ENCODE results near the gene TFF2. TPM values are rescaled to one million over a fixed set of nuclear protein-coding genes. Genes with fewer than 3 reads are reported as not detected.

Gene TFF2
- total RNA-seq, 3 donors from 2014 or later (not counting 1 experiment from before 2014, with no cell fraction given), result not detected

GRCh38 chr21:42350318-42350910 is 380 bp downstream of the TFF2 start:
- intact Hi-C loops (cut with micrococcal nuclease), result no loop called here
- DNase-seq, result no peak

DNA sequence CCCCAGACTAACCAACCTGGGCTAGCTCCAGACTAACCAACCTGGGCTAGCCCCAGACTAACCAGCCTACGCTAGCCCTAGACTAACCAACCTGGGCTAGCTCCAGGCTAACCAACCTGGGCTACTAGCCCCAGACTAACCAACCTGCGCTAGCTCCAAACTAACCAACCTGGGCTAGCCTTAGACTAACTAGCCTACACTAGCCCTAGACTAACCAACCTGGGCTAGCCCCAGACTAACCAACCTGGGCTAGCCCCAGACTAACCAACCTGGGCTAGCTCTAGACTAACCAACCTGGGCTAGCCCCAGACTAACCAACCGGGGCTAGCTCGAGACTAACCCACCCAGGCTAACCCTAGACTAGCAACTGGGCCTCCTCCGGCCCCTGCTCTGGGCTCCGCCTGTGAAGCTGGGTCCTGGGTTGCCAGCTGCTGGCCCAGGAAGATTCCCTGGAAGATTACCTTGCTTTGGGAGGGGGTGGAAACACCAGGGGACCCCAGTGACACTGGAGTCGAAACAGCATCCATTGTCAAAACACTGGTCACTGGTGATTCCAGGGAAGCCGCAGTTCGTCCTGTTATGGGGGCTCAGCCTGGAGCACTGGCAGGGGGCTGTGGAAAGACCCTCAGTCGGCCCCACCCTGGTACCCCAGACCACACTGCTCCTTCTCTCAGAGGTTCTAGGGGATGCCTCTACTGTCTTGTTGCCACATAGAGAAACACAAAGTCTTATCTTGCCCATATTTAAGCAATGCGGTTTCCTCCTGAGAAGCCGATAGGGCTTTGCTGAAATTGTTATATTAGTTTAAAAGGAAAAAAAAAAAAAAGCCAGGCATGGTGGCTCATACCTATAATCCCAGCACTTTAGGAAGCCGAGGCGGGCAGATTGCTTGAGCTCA is 1.1 kb downstream of the TFF2 start:
- no peaks in the 10 kb centered on the region for H3K4me1 ChIP-seq (ENCODE audit: control insufficient read depth, insufficient read depth, low read length)
- no peaks in the 10 kb centered on the region for H3K36me3 ChIP-seq (ENCODE audit: control insufficient read depth, insufficient read depth, low read length)
- H3K36me3 Mint-ChIP-seq, result peaks cover 5% of the 10 kb centered on the region
- no peak overlapping the region for H3K27ac ChIP-seq (ENCODE audit: low read length)
- TF ChIP-seq, protein P1, sequence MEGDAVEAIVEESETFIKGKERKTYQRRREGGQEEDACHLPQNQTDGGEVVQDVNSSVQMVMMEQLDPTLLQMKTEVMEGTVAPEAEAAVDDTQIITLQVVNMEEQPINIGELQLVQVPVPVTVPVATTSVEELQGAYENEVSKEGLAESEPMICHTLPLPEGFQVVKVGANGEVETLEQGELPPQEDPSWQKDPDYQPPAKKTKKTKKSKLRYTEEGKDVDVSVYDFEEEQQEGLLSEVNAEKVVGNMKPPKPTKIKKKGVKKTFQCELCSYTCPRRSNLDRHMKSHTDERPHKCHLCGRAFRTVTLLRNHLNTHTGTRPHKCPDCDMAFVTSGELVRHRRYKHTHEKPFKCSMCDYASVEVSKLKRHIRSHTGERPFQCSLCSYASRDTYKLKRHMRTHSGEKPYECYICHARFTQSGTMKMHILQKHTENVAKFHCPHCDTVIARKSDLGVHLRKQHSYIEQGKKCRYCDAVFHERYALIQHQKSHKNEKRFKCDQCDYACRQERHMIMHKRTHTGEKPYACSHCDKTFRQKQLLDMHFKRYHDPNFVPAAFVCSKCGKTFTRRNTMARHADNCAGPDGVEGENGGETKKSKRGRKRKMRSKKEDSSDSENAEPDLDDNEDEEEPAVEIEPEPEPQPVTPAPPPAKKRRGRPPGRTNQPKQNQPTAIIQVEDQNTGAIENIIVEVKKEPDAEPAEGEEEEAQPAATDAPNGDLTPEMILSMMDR (IDR thresholded peaks at IDR 0.05), result no peak
- no peaks in the 10 kb centered on the region for H3K27me3 ChIP-seq (ENCODE audit: control insufficient read depth, insufficient read depth, low read length)
- peaks cover 14 to 24% of the 10 kb centered on the region in 2 donors for H3K27me3 Mint-ChIP-seq (ENCODE audit: low read depth in 2 of 2)
- WGBS (ENCODE audit: insufficient coverage), result 86% methylated on average over 12 of the region's 14 CpGs
- no peak overlapping the region for H3K4me3 ChIP-seq (ENCODE audit: low read length)
- intact Hi-C loops (cut with micrococcal nuclease), result no loop called here
- ATAC-seq (no peak), DNase-seq (no peak)
- H3K4me1 Mint-ChIP-seq, result no peaks in the 10 kb centered on the region
- peaks cover 0 to 4% of the 10 kb centered on the region in 2 donors for H3K9me3 Mint-ChIP-seq
- H3K27ac Mint-ChIP-seq, result no peak overlapping the region
- H3K4me3 Mint-ChIP-seq, result no peak overlapping the region
- peaks cover 3% of the 10 kb centered on the region for H3K9me3 ChIP-seq (ENCODE audit: control insufficient read depth, insufficient read depth, low read length)

More at GRCh38 chr21:42350318-42350910, 380 bp downstream of the TFF2 start:
- Mint-ChIP-seq H3K4me3 (no peak overlapping the region), H3K27me3 (ENCODE audit: low read depth in 2 of 2) (peaks cover 20 to 32% of the 10 kb centered on the region in 2 donors), H3K36me3 (peaks cover 11% of the 10 kb centered on the region), H3K9me3 (peaks cover 0 to 6% of the 10 kb centered on the region in 2 donors), H3K27ac (no peak overlapping the region), H3K4me1 (no peaks in the 10 kb centered on the region)
- Histone ChIP-seq H3K36me3 (ENCODE audit: control insufficient read depth, insufficient read depth, low read length) (no peaks in the 10 kb centered on the region), H3K4me3 (ENCODE audit: low read length) (no peak overlapping the region), H3K9me3 (ENCODE audit: control insufficient read depth, insufficient read depth, low read length) (peaks cover 3% of the 10 kb centered on the region), H3K4me1 (ENCODE audit: control insufficient read depth, insufficient read depth, low read length) (no peaks in the 10 kb centered on the region), H3K27ac (ENCODE audit: low read length) (no peak overlapping the region), H3K27me3 (ENCODE audit: control insufficient read depth, insufficient read depth, low read length) (no peaks in the 10 kb centered on the region)
- no peak for ATAC-seq
- TF ChIP-seq, protein P1 (IDR thresholded peaks at IDR 0.05), result no peak
- WGBS (ENCODE audit: insufficient coverage), result 88% methylated on average over 11 of the region's 11 CpGs

DNA sequence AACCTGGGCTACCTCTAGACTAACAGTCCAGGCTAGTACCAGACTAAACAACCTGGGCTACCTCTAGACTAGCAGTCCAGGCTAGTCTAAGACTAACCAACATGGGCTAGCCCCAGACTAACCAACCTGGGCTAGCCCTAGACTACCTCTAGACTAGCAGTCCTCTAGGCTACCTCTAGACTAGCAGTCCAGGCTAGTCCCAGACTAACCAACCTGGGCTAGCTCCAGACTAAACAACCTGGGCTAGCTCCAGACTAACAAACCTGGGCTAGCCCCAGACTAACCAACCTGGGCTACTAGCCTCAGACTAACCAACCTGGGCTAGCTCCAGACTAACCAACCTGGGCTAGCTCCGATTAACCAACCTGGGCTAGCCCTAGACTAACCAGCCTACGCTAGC is 2.0 kb downstream of the TFF2 start:
- no peaks in the 10 kb centered on the region for H3K4me1 ChIP-seq (ENCODE audit: control insufficient read depth, insufficient read depth, low read length)
- TF ChIP-seq, protein P1 (IDR thresholded peaks at IDR 0.05), result no peak
- Mint-ChIP-seq H3K27ac (no peak overlapping the region), H3K27me3 (ENCODE audit: low read depth in 2 of 2) (peaks cover 14 to 19% of the 10 kb centered on the region in 2 donors), H3K36me3 (no peaks in the 10 kb centered on the region), H3K4me1 (no peaks in the 10 kb centered on the region), H3K4me3 (no peak overlapping the region), H3K9me3 (peaks cover 0 to 4% of the 10 kb centered on the region in 2 donors)
- no peak overlapping the region for H3K27ac ChIP-seq (ENCODE audit: low read length)
- 92% methylated on average over 2 of the region's 2 CpGs for WGBS (ENCODE audit: insufficient coverage)
- no peak overlapping the region for H3K4me3 ChIP-seq (ENCODE audit: low read length)
- no peaks in the 10 kb centered on the region for H3K36me3 ChIP-seq (ENCODE audit: control insufficient read depth, insufficient read depth, low read length)
- intact Hi-C loops (cut with micrococcal nuclease), result no loop called here
- no peaks in the 10 kb centered on the region for H3K9me3 ChIP-seq (ENCODE audit: control insufficient read depth, insufficient read depth, low read length)
- no peaks in the 10 kb centered on the region for H3K27me3 ChIP-seq (ENCODE audit: control insufficient read depth, insufficient read depth, low read length)
- ATAC-seq (no peak), DNase-seq (no peak)

Data from natural killer cell (primary cell).